HUES48 (cell line): ENCODE results near the gene ZBTB20.

Experiments
- H3K27ac ChIP-seq: one replicate; pipeline ENCODE4 v1.7.0; 2013; ENCODE audit warnings: low read depth, low read length, inconsistent platforms
- H3K27me3 ChIP-seq: 2 replicates; pipeline ENCODE4 v1.6.1; 2013; ENCODE audit warnings: mild to moderate bottlenecking, low read length; ENCODE audit not compliant: control insufficient read depth, insufficient read depth
- H3K36me3 ChIP-seq: 2 replicates; pipeline ENCODE4 v1.6.1; 2013; ENCODE audit warnings: low read length; ENCODE audit not compliant: control insufficient read depth, insufficient read depth
- H3K4me1 ChIP-seq: 2 replicates; pipeline ENCODE4 v1.6.1; 2013; ENCODE audit warnings: mild to moderate bottlenecking, low read length; ENCODE audit not compliant: control insufficient read depth, insufficient read depth
- H3K4me3 ChIP-seq: 2 replicates; pipeline ENCODE4 v1.5.1; 2013; ENCODE audit warnings: mild to moderate bottlenecking, low read depth, low read length
- H3K9ac ChIP-seq: 2 replicates; pipeline ENCODE4 v1.6.1; 2013; ENCODE audit warnings: mild to moderate bottlenecking, low read depth, low read length, moderate library complexity
- H3K9me3 ChIP-seq: 2 replicates; pipeline ENCODE4 v1.6.1; 2013; ENCODE audit warnings: low read length; ENCODE audit not compliant: control insufficient read depth, insufficient read depth

Gene ZBTB20

GRCh38 chr3:115018694-115019093, 128.4 kb downstream of the ZBTB20 start:
- no peaks in the 10 kb centered on the region for H3K9me3 ChIP-seq
- no peak overlapping the region for H3K9ac ChIP-seq
- no peaks in the 10 kb centered on the region for H3K36me3 ChIP-seq
- H3K27me3 ChIP-seq, result no peaks in the 10 kb centered on the region
- H3K4me3 ChIP-seq, result no peak overlapping the region
- no peaks in the 10 kb centered on the region for H3K4me1 ChIP-seq
- no peak overlapping the region for H3K27ac ChIP-seq

- no peaks in the 10 kb centered on the region for H3K36me3 ChIP-seq
- H3K4me3 ChIP-seq, result no peak overlapping the region
- no peaks in the 10 kb centered on the region for H3K9me3 ChIP-seq
- no peak overlapping the region for H3K27ac ChIP-seq
- no peaks in the 10 kb centered on the region for H3K4me1 ChIP-seq
- H3K27me3 ChIP-seq, result no peaks in the 10 kb centered on the region
- H3K9ac ChIP-seq, result no peak overlapping the region
Measured at GRCh38 chr3:115007966-115008365, 139.1 kb downstream of the ZBTB20 start.

GRCh38 chr3:115004201-115005140, 142.6 kb downstream of the ZBTB20 start:
- H3K36me3 ChIP-seq, result no peaks in the 10 kb centered on the region
- no peaks in the 10 kb centered on the region for H3K4me1 ChIP-seq
- H3K9me3 ChIP-seq, result no peaks in the 10 kb centered on the region
- no peak overlapping the region for H3K4me3 ChIP-seq
- H3K27ac ChIP-seq, result no peak overlapping the region
- H3K27me3 ChIP-seq, result no peaks in the 10 kb centered on the region
- no peak overlapping the region for H3K9ac ChIP-seq

- Histone ChIP-seq H3K4me1 (no peaks in the 10 kb centered on the region), H3K27me3 (no peaks in the 10 kb centered on the region), H3K36me3 (no peaks in the 10 kb centered on the region), H3K27ac (no peak overlapping the region), H3K4me3 (no peak overlapping the region), H3K9me3 (no peaks in the 10 kb centered on the region), H3K9ac (no peak overlapping the region)
Measured at GRCh38 chr3:114998971-114999579, 148.0 kb downstream of the ZBTB20 start.

GRCh38 chr3:114994554-114995341, 152.3 kb downstream of the ZBTB20 start:
- H3K27ac ChIP-seq, result no peak overlapping the region
- no peaks in the 10 kb centered on the region for H3K9me3 ChIP-seq
- H3K4me3 ChIP-seq, result no peak overlapping the region
- H3K9ac ChIP-seq, result no peak overlapping the region
- no peaks in the 10 kb centered on the region for H3K4me1 ChIP-seq
- no peaks in the 10 kb centered on the region for H3K36me3 ChIP-seq
- H3K27me3 ChIP-seq, result no peaks in the 10 kb centered on the region

GRCh38 chr3:114985776-114986175, 161.3 kb downstream of the ZBTB20 start:
- Histone ChIP-seq H3K4me1 (no peaks in the 10 kb centered on the region), H3K36me3 (no peaks in the 10 kb centered on the region), H3K9ac (no peak overlapping the region), H3K27me3 (no peaks in the 10 kb centered on the region), H3K9me3 (no peaks in the 10 kb centered on the region), H3K4me3 (no peak overlapping the region), H3K27ac (no peak overlapping the region)

GRCh38 chr3:114983248-114983647, 163.8 kb downstream of the ZBTB20 start:
- H3K36me3 ChIP-seq, result no peaks in the 10 kb centered on the region
- no peak overlapping the region for H3K9ac ChIP-seq
- H3K27me3 ChIP-seq, result no peaks in the 10 kb centered on the region
- H3K4me3 ChIP-seq, result no peak overlapping the region
- H3K9me3 ChIP-seq, result no peaks in the 10 kb centered on the region
- H3K27ac ChIP-seq, result no peak overlapping the region
- no peaks in the 10 kb centered on the region for H3K4me1 ChIP-seq

- Histone ChIP-seq H3K4me1 (no peaks in the 10 kb centered on the region), H3K4me3 (no peak overlapping the region), H3K36me3 (no peaks in the 10 kb centered on the region), H3K27ac (no peak overlapping the region), H3K9ac (no peak overlapping the region), H3K9me3 (no peaks in the 10 kb centered on the region), H3K27me3 (no peaks in the 10 kb centered on the region)
Measured at GRCh38 chr3:114974387-114974786, 172.7 kb downstream of the ZBTB20 start.

- Histone ChIP-seq H3K9ac (no peak overlapping the region), H3K9me3 (no peaks in the 10 kb centered on the region), H3K36me3 (no peaks in the 10 kb centered on the region), H3K27me3 (no peaks in the 10 kb centered on the region), H3K27ac (no peak overlapping the region), H3K4me1 (no peaks in the 10 kb centered on the region), H3K4me3 (no peak overlapping the region)
Measured at GRCh38 chr3:114973536-114973935, 173.6 kb downstream of the ZBTB20 start.

GRCh38 chr3:114967168-114967567, 179.9 kb downstream of the ZBTB20 start:
- Histone ChIP-seq H3K36me3 (no peaks in the 10 kb centered on the region), H3K4me1 (no peaks in the 10 kb centered on the region), H3K27ac (no peak overlapping the region), H3K9me3 (no peaks in the 10 kb centered on the region), H3K27me3 (no peaks in the 10 kb centered on the region), H3K9ac (no peak overlapping the region), H3K4me3 (no peak overlapping the region)

- Histone ChIP-seq H3K27ac (no peak overlapping the region), H3K9me3 (no peaks in the 10 kb centered on the region), H3K4me3 (no peak overlapping the region), H3K27me3 (no peaks in the 10 kb centered on the region), H3K4me1 (no peaks in the 10 kb centered on the region), H3K9ac (no peak overlapping the region), H3K36me3 (no peaks in the 10 kb centered on the region)
Measured at GRCh38 chr3:114962189-114962588, 184.9 kb downstream of the ZBTB20 start.
